Esophagus muscularis mucosa (tissue), 4 donors: ENCODE measurements around the gene EMC8. TPM values are rescaled to one million over a fixed set of nuclear protein-coding genes. Genes with fewer than 3 reads are reported as not detected.
A peak's percentile ranks its signal among the peaks of the same experiment; 100 is the strongest.

ENCODE experiments used
- DNase-seq: peaks from one replicate; pipeline ENCODE4 v3.0.0-alpha.2; 2017; ENCODE audit errors: extremely low spot score
- H3K27ac ChIP-seq, 4 donors: fragments of 200-600 bp; sonication (generic); replicated peaks in 1 of 4; 1 replicate in 3 of 4; 2 replicates in 1 of 4; pipeline ENCODE4 v1.5.1; 2016 to 2019; ENCODE audit warnings: mild to moderate bottlenecking in 1 of 4
- H3K27me3 ChIP-seq, 4 donors: fragments of 200-600 bp; sonication (generic); one replicate each; pipeline versions ENCODE4 v1.5.1 to v1.6.0; 2016 to 2019
- H3K36me3 ChIP-seq, 4 donors: fragments of 200-600 bp; sonication (generic); one replicate each; pipeline ENCODE4 v1.5.1; 2016 to 2019
- H3K4me1 ChIP-seq, 4 donors: fragments of 200-600 bp; sonication (generic); one replicate each; pipeline ENCODE4 v1.5.1; 2016 to 2019
- H3K4me3 ChIP-seq, 4 donors: fragments of 200-600 bp; sonication (generic); 1 replicate in 2 of 4; 2 replicates in 2 of 4; pipeline ENCODE4 v1.5.1; 2016 to 2019; ENCODE audit warnings: mild to moderate bottlenecking in 4 of 4, moderate library complexity in 1 of 4
- H3K9me3 ChIP-seq, 4 donors: fragments of 200-600 bp; sonication (generic); 1 replicate in 3 of 4; 2 replicates in 1 of 4; pipeline ENCODE4 v1.5.1; 2016 to 2019
- EP300 ChIP-seq: sonication (generic); formaldehyde crosslinking; IDR thresholded peaks from one replicate; pipeline ENCODE4 v1.6.1; 2017; ENCODE audit warnings: antibody characterized with exemption
- POLR2A ChIP-seq: fragments of 450-650 bp; IDR thresholded peaks from one replicate; pipeline ENCODE4 v1.6.1; 2017; ENCODE audit warnings: antibody characterized with exemption, moderate library complexity, mild to moderate bottlenecking, low read depth
- POLR2AphosphoS5 ChIP-seq, 2 donors: sonication (generic); formaldehyde crosslinking; IDR thresholded peaks; one replicate each; pipeline ENCODE4 v1.6.1; 2017; ENCODE audit warnings: antibody characterized with exemption in 2 of 2
- WGBS: methylation state at CpG from one replicate; pipeline ENCODE4 v1.1.5; 2018; 5-methylcytosine and 5-hydroxymethylcytosine counted together
- intact Hi-C: fragments of 100-400 bp; cut with DNase I; formaldehyde crosslinking; loops from one replicate; pipeline ENCODE4 v1.15.1; 2023
- total RNA-seq, 4 donors: library from RNA; depleted of rRNA; stranded (reverse); fragments of >200 nt; gene quantifications; one replicate each; pipeline versions ENCODE4 v1.1.0 to v1.2.1, GENCODE V29; 2016
- TF ChIP-seq, protein P1 (sequence below), 3 experiments: fragments of 200-600 bp in 2 of 3; fragments of 450-650 bp in 1 of 3; sonication (generic) in 2 of 3; IDR thresholded peaks; one replicate each; pipeline ENCODE4 v1.5.1; 2017 to 2019; ENCODE audit warnings: antibody characterized with exemption in 3 of 3, mild to moderate bottlenecking in 2 of 3, moderate library complexity in 1 of 3

The EMC8 gene
- total RNA-seq, 4 donors from 2014 or later: 26.0 to 41.3 (median 27.6) TPM

DNA sequence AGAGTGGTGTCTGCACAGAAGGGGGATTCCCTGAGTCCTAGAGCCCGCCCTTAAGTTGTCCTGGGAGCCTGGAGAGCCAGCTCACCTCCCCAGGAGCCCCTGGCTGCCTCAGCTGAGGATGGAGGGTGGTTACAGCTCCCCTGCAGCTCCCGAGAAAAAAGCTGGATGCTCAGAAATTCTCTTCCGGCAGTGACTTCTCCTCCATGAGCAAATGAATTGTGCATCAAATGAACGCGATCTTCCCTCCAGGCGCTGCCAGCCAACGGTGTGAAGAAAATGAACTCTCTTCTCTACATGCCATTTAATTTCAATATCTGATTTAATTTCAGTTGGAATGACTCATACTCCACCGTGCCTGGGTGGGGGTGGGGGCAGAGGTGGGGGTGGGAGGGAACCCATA lies 34.1 kb downstream of the EMC8 start:
- Histone ChIP-seq H3K36me3 (no peaks in the 10 kb centered on the region), H3K27me3 (peaks cover 0 to 33% (median 0%) of the 10 kb centered on the region in 4 donors), H3K9me3 (no peaks in the 10 kb centered on the region), H3K4me1 (no peaks in the 10 kb centered on the region), H3K27ac (no peak overlapping the region), H3K4me3 (no peak overlapping the region)
- WGBS: 60% methylated on average over 8 of the region's 8 CpGs
- intact Hi-C loops: no loop called here
- no peak for TF ChIP-seq POLR2AphosphoS5 (IDR thresholded peaks at IDR 0.05)
- TF ChIP-seq, protein P1, sequence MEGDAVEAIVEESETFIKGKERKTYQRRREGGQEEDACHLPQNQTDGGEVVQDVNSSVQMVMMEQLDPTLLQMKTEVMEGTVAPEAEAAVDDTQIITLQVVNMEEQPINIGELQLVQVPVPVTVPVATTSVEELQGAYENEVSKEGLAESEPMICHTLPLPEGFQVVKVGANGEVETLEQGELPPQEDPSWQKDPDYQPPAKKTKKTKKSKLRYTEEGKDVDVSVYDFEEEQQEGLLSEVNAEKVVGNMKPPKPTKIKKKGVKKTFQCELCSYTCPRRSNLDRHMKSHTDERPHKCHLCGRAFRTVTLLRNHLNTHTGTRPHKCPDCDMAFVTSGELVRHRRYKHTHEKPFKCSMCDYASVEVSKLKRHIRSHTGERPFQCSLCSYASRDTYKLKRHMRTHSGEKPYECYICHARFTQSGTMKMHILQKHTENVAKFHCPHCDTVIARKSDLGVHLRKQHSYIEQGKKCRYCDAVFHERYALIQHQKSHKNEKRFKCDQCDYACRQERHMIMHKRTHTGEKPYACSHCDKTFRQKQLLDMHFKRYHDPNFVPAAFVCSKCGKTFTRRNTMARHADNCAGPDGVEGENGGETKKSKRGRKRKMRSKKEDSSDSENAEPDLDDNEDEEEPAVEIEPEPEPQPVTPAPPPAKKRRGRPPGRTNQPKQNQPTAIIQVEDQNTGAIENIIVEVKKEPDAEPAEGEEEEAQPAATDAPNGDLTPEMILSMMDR (IDR thresholded peaks at IDR 0.05): no peak
- no peak for TF ChIP-seq POLR2A
- TF ChIP-seq EP300: no peak
- DNase-seq: no peak

DNA sequence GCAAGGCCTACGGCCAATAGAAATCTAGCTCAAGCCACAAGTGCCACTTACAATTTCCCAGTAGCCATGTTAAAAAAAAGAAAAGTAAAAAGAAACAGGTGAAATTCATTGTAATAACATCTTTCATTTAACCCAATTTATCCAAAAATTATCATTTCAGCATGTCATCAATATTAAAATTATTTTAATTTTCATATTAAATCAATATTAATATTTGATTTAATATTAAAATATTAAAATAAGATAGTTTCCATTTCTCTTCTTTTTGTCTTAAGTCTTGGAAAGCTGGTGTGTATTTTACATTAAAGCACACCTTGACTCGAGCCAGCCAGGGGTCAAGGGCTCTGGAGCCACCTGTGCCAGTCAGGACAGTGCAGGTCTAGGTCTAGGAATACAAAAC lies 35.7 kb downstream of the EMC8 start:
- intact Hi-C loops: no loop called here
- no peak overlapping the region for H3K27ac ChIP-seq
- no peak overlapping the region for H3K4me3 ChIP-seq
- TF ChIP-seq, protein P1 (IDR thresholded peaks at IDR 0.05): no peak
- TF ChIP-seq POLR2AphosphoS5 (IDR thresholded peaks at IDR 0.05) (no peak), POLR2A (no peak), EP300 (no peak)
- 93% methylated on average over 2 of the region's 2 CpGs for WGBS
- no peak for DNase-seq
- peaks cover 0 to 48% (median 0%) of the 10 kb centered on the region in 4 donors for H3K27me3 ChIP-seq
- H3K36me3 ChIP-seq: no peaks in the 10 kb centered on the region
- no peaks in the 10 kb centered on the region for H3K9me3 ChIP-seq
- no peaks in the 10 kb centered on the region for H3K4me1 ChIP-seq

DNA sequence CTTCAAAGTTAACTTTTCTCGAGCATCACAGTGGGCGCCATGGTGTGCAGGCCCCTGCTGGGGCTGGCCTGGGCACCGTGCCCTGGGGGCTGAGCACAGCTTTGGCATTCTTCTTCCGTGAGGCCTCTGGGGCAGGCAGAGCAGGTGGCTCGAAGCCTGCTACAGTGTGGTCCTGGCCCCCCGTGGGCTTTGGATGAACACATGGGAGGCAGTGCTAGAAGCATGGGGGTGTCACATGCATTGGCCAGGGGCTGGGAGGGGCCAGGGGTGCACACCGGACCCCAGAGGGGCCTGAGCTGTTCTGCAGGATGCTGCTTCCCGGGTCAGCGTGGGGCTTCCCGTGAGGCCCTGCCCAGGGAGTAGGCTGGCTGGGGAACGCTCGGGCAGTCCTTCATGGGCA lies 36.4 kb downstream of the EMC8 start:
- H3K27ac ChIP-seq: no peak overlapping the region
- intact Hi-C loops: no loop called here
- H3K27me3 ChIP-seq: peaks cover 0 to 49% (median 0%) of the 10 kb centered on the region in 4 donors
- no peak overlapping the region for H3K4me3 ChIP-seq
- DNase-seq: no peak
- no peaks in the 10 kb centered on the region for H3K36me3 ChIP-seq
- WGBS: 87% methylated on average over 6 of the region's 12 CpGs
- no peaks in the 10 kb centered on the region for H3K4me1 ChIP-seq
- no peaks in the 10 kb centered on the region for H3K9me3 ChIP-seq
- TF ChIP-seq POLR2A (no peak), POLR2AphosphoS5 (IDR thresholded peaks at IDR 0.05) (no peak), EP300 (no peak)
- TF ChIP-seq, protein P1 (IDR thresholded peaks at IDR 0.05): no peak

DNA sequence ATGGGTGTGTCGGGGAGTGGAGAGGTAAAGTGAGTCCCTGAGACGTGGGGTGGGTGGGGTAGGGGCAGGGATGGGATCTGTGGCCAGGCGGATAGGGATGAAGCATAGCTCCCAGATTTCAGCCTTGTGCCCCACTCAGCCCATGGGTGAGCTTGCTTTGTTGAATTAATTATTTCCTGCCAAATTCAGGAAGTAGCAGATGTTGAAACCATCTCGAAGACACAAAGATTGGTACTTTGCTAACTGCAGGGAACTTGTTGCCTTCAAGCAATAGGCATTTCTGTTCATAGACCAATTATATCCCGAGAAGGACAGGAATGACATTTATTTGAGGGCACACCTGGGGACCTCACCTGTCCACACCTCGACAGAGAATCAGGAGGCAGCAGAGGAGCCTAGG lies 37.5 kb downstream of the EMC8 start:
- Histone ChIP-seq H3K4me3 (no peak overlapping the region), H3K4me1 (no peaks in the 10 kb centered on the region), H3K27ac (no peak overlapping the region), H3K9me3 (no peaks in the 10 kb centered on the region), H3K27me3 (peaks cover 0 to 49% (median 0%) of the 10 kb centered on the region in 4 donors), H3K36me3 (no peaks in the 10 kb centered on the region)
- TF ChIP-seq EP300 (no peak), POLR2A (no peak), POLR2AphosphoS5 (IDR thresholded peaks at IDR 0.05) (no peak)
- TF ChIP-seq, protein P1 (IDR thresholded peaks at IDR 0.05): no peak
- DNase-seq: no peak
- 69% methylated on average over 6 of the region's 6 CpGs for WGBS
- intact Hi-C loops: no loop called here

DNA sequence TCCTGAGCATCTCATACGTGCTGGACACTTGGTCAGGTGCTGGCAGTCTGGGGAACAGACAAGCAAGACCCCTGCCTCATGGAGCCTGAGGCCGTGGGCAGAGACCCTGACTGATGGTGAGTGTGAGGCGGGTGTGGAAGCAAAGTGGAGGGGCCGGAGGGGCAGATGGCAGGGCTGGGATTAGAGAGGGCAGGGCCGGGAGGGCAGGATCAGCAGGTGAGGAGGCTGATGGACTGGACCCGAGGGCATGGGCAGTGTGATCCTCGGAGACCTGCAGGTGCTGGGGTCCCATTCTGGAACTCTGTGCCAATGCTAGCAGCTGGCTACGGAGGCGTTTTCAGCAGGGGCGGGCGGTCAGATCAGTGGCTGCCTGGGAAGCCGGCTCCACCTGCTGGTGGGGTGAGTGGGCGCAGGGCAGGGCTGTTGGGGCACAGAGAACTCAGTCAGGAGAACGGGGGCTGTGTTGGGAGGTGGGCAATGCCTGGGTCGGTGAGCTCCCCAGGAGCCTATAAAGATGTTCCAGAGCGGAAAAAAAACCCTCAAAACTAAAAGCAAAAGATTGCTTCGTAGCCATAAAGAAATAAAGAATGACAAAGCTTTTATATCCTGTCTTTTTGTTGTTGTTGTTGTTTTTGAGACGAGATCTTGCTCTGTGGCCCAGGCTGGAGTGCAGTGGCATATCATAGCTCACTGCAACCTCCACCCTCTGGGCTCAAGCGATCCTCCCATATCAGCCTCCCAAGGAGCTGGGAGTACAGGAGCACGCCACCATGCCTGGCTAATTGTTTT lies 39.5 kb downstream of the EMC8 start:
- intact Hi-C loops: no loop called here
- no peak for TF ChIP-seq POLR2AphosphoS5 (IDR thresholded peaks at IDR 0.05)
- TF ChIP-seq EP300: no peak
- TF ChIP-seq POLR2A: no peak
- TF ChIP-seq, protein P1 (IDR thresholded peaks at IDR 0.05): peak in 2 of 3 experiments; percentile 7 to 24
- H3K9me3 ChIP-seq: no peaks in the 10 kb centered on the region
- no peak overlapping the region for H3K27ac ChIP-seq
- H3K4me1 ChIP-seq: no peaks in the 10 kb centered on the region
- peaks cover 0 to 44% (median 0%) of the 10 kb centered on the region in 4 donors for H3K27me3 ChIP-seq
- no peaks in the 10 kb centered on the region for H3K36me3 ChIP-seq
- no peak for DNase-seq
- WGBS: 66% methylated on average over 20 of the region's 20 CpGs
- H3K4me3 ChIP-seq: no peak overlapping the region
